ENCODE results near the gene PF4V1.
A peak's percentile ranks its signal among the peaks of the same experiment; 100 is the strongest.

Gene PF4V1

DNA sequence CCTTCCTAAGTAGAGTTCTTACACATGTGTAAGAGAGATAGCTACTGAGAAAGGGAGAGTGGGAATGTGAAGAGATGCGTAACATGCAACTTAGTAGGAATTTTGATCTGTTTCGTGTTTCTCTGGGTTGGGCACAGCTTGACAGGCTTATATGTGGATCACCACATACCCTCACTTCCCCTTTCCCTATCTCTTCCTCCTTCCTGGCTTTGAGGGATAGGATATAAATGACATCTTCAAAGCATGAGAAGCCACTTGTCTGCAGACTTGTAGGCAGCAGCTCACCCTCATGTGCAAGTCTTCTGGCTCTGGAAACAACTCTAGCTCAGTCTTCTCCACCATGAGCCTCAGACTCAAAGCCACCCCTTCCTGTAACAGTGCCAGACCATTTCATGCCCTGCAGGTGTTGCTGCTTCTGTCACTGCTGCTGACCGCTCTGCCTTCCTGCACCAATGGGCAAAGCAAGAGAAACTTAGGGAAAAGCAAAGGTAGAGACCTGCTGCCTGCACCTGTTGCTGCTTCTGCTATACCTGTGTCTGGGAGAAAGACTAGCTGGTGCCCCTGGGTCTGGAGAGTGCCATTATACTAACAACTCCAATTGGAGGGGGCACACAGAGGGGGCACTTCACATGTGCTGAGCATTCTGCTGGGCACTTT lies 5.4 kb upstream of the PF4V1 start:
- DNase-seq (ENCODE audit: low read depth, low spot score): no peak

- DNase-seq (ENCODE audit: low read depth, low spot score): no peak
These were observed 4.8 kb upstream of the PF4V1 start for GRCh38 chr4:73848183-73848777.

GRCh38 chr4:73850261-73850970 lies 2.7 kb upstream of the PF4V1 start:
- no peak for DNase-seq (ENCODE audit: low read depth, low spot score)

DNA sequence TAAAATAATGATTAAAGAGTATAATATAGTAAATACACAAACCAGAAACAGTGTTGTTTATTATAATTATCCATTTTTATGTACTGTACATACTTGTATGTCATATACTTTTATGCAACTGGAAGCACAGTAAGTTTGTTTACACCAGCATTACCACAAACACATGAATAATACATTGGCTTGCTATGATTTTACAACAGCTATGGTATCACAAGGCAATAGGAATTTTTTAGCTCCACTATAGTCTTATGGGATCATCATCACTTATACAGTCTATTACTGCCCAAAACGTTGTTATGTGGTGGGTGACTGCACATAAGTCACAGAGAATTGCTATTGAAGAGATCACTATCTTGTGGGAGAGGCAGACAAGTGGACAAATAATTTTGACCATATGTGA lies 1.8 kb upstream of the PF4V1 start:
- DNase-seq (ENCODE audit: low read depth, low spot score): no peak

DNA sequence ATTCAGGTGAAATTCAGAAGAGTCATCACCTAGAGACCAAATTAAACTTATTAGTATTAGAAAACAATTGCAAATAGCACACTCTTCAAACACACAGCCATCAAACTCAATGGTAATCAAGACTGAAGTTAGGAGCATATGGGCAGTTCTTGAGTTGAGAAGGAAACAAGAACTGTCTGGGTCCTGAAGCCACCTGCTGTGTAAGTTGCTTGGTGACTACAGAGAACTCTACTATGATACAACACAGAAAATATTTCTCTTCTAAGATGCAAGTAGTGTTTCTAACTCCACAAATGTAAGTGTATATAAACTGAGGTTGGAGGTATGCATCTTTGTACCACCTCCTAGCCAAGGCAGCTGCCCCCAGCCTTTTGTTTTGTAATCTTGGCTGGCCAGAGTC lies 325 bp upstream of the PF4V1 start:
- no peak for DNase-seq (ENCODE audit: low read depth, low spot score)

DNA sequence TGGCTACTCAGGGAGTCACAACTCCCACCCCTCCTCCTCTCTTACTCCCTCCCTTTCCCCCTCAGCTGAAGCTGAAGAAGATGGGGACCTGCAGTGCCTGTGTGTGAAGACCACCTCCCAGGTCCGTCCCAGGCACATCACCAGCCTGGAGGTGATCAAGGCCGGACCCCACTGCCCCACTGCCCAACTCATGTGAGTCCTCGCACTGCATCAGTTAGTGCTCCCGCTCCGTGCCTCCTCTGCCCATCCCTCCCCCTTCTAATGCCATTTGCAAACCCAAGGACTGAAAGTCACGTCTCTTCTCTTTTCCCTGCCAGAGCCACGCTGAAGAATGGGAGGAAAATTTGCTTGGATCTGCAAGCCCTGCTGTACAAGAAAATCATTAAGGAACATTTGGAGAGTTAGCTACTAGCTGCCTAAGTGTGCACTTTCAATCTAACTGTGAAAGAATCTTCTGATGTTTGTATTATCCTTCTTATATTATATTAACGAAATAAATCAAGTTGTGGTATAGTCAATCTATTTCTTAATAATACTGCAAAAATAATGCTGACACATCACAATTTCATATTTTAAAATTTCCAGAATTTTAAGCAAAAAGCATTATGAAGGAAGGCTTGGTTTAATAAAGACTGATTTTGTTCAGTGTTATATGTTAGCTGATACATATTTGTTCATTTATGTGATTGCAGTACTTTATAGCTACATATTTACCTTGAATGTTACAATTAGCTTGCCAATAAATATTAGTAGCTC lies 800 bp downstream of the PF4V1 start:
- DNase-seq (ENCODE audit: low read depth, low spot score): no peak

- no peak for DNase-seq (ENCODE audit: low read depth, low spot score)
These were observed 2.3 kb downstream of the PF4V1 start for GRCh38 chr4:73855406-73855805.

DNA sequence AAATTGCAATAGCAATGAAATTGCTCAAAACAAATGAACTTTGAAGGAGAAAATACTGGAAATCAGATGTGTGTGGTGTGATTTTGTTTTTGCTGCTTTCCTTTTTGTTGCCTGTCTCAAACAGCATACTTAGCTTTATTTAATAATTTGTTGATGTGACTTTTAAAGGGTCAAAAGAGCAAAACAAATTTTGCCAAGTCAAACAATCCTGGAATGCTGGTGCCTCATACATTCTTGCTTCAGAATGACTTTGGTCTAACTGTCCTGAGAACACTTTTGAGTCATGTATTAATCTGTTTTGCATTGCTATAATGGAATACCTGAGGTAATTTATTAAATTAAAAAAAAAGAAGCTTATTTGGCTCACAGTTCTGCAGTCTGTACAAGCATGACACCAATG lies 3.4 kb downstream of the PF4V1 start:
- DNase-seq (ENCODE audit: low read depth, low spot score): no peak

- DNase-seq (ENCODE audit: low read depth, low spot score): no peak
These were observed 6.6 kb downstream of the PF4V1 start for GRCh38 chr4:73859614-73860088.

GRCh38 chr4:73860181-73860580 lies 7.1 kb downstream of the PF4V1 start:
- DNase-seq (ENCODE audit: low read depth, low spot score): no peak

DNA sequence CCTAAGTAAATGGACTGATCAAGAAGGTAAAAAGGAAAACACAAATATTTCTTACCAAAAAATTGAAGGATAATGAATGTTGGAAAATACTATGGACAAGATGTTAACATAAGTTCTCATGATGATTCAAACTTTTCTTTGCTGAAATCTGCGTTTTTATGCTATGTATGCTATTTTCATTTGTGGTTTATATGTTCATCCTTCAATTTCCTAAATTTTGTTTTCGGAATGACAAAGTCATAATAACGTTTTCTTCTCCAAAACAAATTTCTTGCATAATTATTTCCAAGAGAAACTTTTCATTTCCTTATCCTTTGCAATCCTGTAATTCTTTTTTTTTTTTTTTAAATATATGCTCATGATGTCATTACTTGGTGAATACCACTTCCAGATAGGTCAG lies 7.8 kb downstream of the PF4V1 start:
- no peak for DNase-seq (ENCODE audit: low read depth, low spot score)

DNA sequence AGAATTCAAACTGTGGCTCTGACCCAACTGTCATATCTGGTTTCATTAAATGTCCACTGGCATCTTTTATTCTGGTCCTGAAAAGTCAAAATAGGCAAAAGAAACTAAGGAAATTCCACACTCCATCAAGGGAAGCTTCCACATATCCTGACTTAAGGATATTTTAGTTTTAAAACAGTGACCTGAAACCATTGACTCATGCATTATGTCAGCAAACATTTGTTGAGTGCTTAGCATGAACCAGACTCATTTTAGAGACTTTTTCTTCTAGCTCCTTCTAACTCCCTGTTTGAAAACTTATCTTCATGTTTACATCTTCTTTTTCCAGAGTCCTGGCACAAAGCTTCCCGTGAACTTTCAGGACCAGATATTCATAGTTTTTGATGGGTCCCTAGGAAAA lies 9.2 kb downstream of the PF4V1 start:
- no peak for DNase-seq (ENCODE audit: low read depth, low spot score)

- DNase-seq (ENCODE audit: low read depth, low spot score): no peak
These were observed 11.3 kb downstream of the PF4V1 start for GRCh38 chr4:73864365-73864764.

DNA sequence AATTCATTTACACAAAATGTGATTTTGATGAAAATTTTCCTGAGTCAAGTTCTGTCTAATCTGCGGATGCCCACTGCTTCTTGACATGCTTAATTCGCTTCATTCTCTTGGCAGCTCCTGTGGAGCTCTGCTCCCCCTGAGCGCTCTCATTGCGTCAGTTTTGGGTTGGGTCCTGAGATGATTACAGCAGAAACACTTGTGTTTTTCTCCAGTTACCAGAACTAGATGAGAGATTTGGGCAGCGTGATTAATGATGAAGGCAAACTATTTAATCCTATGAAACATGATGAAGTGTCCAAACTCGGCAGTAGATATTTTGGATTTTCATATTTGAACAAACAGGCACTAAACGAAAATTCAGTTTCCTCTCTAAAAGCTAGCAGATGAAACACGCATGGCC lies 11.9 kb downstream of the PF4V1 start:
- no peak for DNase-seq (ENCODE audit: low read depth, low spot score)

DNA sequence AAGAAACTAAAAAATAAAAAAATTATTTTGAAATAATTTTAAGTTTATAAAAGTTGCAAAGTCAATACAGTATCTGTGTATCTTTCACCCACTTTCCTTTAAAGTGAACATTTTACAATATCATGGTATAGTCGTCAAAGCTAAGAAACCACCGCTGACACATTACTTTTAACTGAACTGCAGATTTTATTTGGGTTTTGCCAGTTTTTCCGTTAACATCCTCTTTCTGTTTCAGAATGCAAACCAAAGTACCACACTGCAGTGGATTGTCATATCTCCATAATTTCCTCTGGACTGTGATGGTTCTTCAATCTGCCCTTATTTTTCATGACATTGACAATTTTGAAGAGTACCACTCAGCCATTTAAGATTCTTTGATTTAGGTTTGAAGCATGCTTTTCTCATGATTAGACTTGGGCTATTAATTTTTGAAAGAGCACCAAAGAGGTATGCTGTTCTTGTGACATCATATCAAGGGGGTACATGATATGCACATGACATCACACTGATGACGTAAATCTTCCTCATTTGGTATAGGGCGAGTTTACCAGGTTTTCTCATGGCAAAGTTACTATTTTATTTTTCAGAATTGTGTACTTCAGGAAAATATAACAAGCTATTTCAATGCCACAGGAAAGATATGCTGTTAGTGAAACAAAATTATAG lies 12.5 kb downstream of the PF4V1 start:
- no peak for DNase-seq (ENCODE audit: low read depth, low spot score)

GRCh38 chr4:73866246-73866645 lies 13.2 kb downstream of the PF4V1 start:
- no peak for DNase-seq (ENCODE audit: low read depth, low spot score)

DNA sequence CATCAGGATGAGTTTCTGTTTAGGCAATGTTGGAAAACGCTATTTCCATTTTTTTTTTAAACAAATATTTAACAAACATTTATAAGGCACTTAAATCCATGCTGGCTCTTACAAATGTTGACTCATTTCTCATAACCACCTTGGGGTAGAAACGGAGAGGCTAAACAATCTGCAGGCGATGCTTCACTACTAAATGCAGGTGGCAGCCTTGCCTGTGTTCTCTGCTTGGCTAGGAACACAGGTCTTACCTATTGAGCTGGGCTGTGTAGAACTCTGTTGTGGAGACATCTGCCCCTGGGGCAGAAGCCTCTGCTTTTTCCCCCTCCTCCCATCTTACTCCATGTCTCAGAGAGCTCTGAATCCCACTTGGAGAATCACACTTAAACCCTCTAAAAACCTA lies 14.7 kb downstream of the PF4V1 start:
- peak; percentile 39 for DNase-seq (ENCODE audit: low read depth, low spot score)

DNA sequence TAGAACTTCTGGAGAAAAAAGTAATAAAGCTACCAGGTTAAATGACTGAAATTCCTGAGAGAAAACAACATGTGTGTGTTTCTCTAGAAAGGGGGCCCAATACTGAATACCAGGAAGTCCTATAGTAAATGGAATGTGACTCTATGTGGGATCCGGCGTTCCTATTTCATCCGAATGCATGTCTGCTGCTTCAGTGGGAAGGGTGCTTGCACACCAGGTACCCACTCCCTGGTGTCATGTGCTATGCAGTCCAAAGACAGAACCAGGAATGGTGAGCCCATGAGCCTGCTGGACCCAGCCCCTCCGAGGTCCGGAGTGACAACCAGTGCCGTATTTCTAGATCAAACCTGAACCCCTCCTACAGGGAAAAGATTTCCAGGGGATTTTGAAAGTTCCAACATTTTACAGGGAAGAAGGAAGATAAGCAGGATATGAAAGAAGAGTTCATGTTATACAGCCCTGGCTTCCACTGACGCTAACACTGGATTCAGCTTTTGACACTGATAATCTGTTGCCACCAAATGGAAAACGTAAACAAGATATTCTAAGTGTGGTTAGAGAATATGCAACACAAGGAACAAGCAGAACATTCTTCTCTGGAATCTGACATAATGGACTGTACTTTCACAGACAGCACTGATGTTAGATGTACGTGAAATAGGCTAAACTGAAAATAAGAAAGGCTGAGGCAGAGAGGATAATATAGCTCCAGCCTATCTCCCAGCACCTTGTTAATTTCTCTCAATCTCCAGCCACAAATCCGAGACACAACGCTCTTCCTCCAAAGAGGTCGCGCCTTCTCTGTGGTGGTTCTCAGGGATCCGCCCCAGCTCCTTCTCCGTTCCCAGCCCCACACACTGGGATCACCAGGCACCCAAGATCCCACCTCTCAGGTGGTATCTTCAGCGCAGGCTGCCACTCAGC lies 15.4 kb downstream of the PF4V1 start:
- DNase-seq (ENCODE audit: low read depth, low spot score): no peak

GRCh38 chr4:73869130-73870055 lies 16.3 kb downstream of the PF4V1 start, which contains the start of gene CXCL1:
Gene CXCL1, plus strand, starts transcription at chr4:73869393. Its CDS starts 78 bp downstream, at chr4:73869471.
- DNase-seq (ENCODE audit: low read depth, low spot score): peak; percentile 35
